NCI-H1436 (cell line): Measurements from ENCODE around the gene ERGIC1.

Source experiments
- DNase-seq: peaks from one replicate; lab custom pipeline; 2025; lab: John Stamatoyannopoulos, UW

The ERGIC1 gene

GRCh38 chr5:172828911-172829431, 5.1 kb upstream of the ERGIC1 start:
- DNase-seq, result no peak

- no peak for DNase-seq
These were observed 3.7 kb upstream of the ERGIC1 start for GRCh38 chr5:172830275-172830799.

GRCh38 chr5:172830876-172831662, 3.0 kb upstream of the ERGIC1 start:
- no peak for DNase-seq

GRCh38 chr5:172832383-172833315, 1.4 kb upstream of the ERGIC1 start:
- no peak for DNase-seq

GRCh38 chr5:172833372-172833685, 722 bp upstream of the ERGIC1 start:
- no peak for DNase-seq

GRCh38 chr5:172834415-172835289, 601 bp downstream of the ERGIC1 start:
- no peak for DNase-seq

- no peak for DNase-seq
These were observed 1.4 kb downstream of the ERGIC1 start for GRCh38 chr5:172835290-172835993.

- DNase-seq, result no peak
These were observed 1.9 kb downstream of the ERGIC1 start for GRCh38 chr5:172835994-172836356.

- peak; percentile 58 for DNase-seq
These were observed 3.6 kb downstream of the ERGIC1 start for GRCh38 chr5:172837640-172838039.

GRCh38 chr5:172838151-172838875, 4.3 kb downstream of the ERGIC1 start:
- no peak for DNase-seq

GRCh38 chr5:172839669-172840431, 5.8 kb downstream of the ERGIC1 start:
- no peak for DNase-seq

- no peak for DNase-seq
These were observed 6.5 kb downstream of the ERGIC1 start for GRCh38 chr5:172840432-172841154.

GRCh38 chr5:172841256-172841655, 7.2 kb downstream of the ERGIC1 start:
- DNase-seq, result no peak

- no peak for DNase-seq
These were observed 9.9 kb downstream of the ERGIC1 start for GRCh38 chr5:172843825-172844576.

GRCh38 chr5:172844577-172844838, 10.5 kb downstream of the ERGIC1 start:
- no peak for DNase-seq

GRCh38 chr5:172845154-172845553, 11.1 kb downstream of the ERGIC1 start:
- no peak for DNase-seq

- DNase-seq, result no peak
These were observed 11.5 kb downstream of the ERGIC1 start for GRCh38 chr5:172845576-172845975.

- no peak for DNase-seq
These were observed 12.2 kb downstream of the ERGIC1 start for GRCh38 chr5:172846249-172846648.

- DNase-seq, result no peak
These were observed 12.6 kb downstream of the ERGIC1 start for GRCh38 chr5:172846677-172847076.
